AML-193 (cell line): ENCODE data around the gene CXCR6.
A peak's percentile ranks its signal among the peaks of the same experiment; 100 is the strongest.

ENCODE experiments used
- DNase-seq, 2 experiments: peaks; one replicate each; lab custom pipeline; 2025; lab: John Stamatoyannopoulos, UW

The CXCR6 gene

DNA sequence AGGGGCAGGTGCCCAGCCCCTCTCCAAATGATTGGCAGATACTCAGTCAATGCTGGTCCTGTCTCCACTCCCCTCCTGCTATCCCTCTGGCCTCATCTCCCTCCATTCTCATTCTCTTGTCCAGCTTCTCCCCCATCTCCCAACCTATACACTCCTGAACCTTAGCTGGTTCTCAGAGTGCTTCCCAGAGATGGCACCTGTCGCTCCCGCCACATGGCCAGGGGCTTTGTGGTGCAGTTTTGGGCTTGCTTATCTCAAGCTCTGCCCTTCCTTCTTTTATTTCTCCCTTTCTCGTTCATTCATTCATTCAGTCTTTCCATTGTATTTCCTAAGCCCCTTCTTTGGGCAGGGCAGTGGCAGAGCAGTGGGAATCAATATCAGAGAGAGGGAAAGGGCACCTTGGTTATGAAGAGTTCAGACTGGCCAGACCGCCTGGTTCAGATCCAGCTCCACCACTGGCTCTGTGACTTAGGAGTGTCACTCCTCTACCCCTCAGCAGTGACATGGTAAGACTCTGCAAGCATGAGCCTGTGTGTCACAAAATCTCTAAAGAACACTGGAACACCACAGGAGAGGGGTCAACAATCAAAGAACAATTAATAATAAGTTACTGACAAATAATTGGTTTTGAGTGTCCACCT is 20.2 kb upstream of the CXCR6 start:
- DNase-seq: no peak

DNA sequence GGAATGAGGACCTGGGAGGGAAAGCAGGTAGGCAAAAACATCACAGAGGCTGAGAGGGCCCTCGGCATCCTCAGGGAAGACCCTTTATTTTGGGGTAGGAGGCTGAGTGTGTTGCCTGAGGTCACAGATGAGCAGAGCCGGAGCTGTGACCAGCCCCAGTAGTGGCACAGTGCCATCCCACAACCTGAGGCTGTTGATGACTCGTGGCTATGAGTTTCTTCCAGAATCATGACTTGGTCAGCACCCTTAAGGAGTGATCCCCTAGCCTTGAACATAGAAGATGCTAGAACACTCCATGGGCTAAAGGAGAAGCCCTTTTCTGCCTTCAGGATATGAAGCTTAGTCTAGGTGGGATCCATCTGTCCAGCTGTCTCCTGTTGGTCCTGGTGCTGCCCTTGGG is 19.5 kb upstream of the CXCR6 start:
- peak in 1 of 2 experiments; percentile 3 for DNase-seq

DNA sequence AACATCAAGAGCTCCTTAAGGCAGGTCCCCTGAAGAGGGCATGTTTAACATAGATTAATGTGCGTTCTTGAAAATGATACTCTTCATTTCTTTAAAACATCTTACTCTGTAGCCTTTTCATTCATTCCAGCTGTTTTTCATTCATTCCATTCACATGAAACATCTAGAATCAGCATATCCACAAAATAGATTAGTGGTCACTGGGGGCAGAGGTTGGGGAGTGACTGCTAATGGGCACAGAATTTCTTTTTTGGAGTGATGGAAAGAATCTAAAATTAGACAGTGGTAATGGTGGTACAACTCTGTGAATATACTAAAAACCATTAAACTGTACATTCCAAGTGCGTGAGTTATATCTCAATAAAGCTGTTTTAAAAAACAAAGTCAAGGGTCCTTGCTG is 15.4 kb upstream of the CXCR6 start:
- no peak for DNase-seq

GRCh38 chr3:45929042-45929679 is 14.1 kb upstream of the CXCR6 start:
- peak; percentile 7 to 34 for DNase-seq

- no peak for DNase-seq
Observed at GRCh38 chr3:45931496-45931895, 11.8 kb upstream of the CXCR6 start.

DNA sequence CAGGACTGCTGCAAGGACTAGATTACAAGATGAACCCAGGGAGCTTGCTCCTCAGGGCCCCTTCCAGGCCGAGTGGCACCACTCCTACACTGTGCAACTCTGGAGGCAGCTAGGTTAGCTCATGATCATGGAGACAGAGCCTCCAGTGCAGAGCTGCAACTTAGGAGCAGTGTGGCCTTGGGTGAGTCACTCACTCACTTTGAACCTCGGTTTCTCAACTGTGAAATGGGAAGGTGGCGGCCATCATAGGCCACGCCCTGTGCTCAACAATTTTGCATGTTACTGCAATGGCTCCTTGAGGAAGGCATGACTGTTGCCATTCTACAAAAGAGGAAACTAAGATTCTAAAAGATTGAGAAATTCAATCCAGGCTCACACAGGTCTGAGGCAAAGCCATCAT is 11.2 kb upstream of the CXCR6 start:
- peak; percentile 37 to 62 for DNase-seq

- DNase-seq: no peak
Observed at GRCh38 chr3:45933591-45933990, 9.7 kb upstream of the CXCR6 start.

GRCh38 chr3:45936261-45936660 is 7.0 kb upstream of the CXCR6 start:
- no peak for DNase-seq

DNA sequence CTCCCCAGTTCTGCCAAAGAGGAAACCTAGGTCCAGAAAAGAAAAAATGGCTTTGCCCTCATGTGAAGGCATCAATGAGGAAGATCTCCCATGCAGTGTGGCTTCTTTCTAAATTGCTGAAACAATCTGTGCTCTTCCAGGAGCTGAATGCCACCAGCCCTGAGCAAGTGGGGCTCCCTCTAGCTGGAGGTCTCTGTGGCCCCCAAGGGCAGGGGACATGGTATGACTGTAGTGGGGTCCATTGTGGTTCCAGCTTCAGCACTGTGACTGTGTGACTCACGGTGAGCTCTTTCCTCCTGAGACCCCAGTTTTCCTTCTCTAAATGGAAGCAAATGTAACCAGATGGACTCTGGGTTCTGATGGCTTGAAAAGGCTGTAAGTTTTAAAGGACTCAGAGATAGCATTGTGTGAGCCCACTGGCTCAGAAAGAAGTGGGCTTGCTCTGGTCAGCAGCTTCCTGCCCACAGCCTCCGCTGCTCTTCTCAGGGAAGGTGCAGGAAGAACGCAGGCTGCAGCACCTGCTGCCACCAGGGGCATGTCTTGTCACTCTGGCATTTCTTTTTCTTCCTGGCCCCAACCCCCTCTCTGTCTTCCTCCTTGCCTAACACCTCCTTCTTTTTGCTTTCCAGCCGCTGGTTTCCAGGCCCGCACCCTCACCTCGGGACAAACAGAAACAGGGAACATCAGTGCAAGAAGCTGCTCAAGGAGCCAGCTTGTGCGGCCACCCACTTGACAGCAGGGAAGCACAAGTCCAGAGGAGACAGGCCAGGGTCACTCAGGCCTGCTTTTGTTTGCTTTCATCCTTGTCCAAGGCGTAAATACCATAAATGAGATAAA is 5.8 kb upstream of the CXCR6 start:
- DNase-seq: no peak

GRCh38 chr3:45938043-45938435 is 5.2 kb upstream of the CXCR6 start:
- DNase-seq: no peak

DNA sequence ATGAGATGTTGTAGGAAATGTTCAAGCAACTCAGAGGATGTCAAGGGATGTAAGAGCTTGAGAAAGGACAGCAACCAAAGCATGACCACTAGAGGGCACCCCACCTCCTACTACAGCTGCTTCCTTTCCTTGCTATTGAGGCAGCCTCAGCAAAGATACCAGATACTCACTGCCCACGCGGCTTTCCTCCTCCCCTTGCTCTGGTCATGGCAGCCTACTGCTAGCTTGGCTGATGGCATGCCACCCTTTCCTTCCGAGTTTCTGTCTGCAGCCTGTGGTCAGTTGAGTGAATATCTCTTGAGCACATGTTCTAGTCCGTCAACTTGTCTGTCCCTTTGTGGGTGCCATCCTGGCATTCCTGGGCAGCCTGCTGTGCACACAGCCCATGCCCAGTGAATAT is 4.4 kb upstream of the CXCR6 start:
- DNase-seq: peak; percentile 91 to 93

DNA sequence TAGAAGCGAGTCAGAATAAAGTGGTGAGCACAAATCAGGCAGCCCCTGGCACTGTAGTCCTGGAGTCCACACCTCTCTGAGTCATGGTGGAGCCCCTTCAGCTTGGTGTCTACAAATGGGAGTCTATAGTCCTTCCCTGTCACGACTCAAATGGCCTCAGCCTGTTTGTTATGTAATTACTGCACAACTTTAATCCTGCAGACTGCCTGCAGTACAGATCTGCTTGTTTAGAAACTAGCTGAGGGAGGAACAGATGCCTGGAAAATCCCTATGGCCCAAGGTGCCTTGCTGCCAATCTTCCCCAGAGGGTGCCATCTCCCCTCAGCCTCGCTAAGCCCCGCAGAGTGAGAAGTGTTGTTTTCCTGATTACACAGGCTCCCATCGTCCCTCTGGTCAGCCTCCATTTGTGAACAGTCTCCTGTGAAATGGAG is 3.9 kb upstream of the CXCR6 start:
- DNase-seq: no peak

GRCh38 chr3:45940004-45940780 is 3.1 kb upstream of the CXCR6 start:
- no peak for DNase-seq

GRCh38 chr3:45940781-45941365 is 2.4 kb upstream of the CXCR6 start:
- no peak for DNase-seq

DNA sequence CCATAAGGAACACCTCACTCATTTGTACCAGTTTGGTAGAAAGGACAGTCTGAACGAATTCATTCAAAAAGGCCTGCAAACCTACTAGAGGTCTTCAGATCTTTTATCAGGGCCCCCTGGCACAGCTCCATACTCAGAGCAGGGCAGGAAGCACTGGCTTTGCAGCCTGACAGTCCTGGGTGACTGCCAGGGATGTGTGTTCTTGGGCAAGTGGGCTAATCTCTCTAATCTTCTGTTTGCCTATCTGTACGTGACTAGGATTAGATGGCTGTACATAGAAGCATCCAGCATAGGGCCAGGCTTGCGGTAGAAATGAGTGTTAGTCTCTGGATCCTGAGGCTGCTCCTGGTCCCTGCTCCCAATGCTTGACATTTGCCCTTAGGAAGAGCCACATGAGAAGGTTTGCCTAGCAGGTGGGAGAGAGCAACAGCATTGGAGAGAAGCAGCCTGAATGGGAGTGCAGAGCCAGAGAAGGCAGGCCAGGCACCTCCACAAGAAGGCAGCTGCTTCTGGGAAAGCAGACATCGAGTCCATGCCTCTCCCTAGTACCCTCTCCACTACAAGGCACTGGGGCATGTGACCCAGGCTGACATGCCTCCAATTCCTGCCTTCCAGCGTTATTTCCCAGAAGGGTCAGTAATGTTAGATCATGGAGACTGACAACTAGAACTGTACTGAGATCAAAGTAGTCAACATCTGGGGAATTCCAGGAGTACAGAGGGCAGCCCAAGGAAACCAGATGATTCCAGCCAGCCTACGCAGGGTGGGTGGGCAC is 1.0 kb upstream of the CXCR6 start:
- no peak for DNase-seq

- DNase-seq: no peak
Observed at GRCh38 chr3:45944830-45945620, 1.8 kb downstream of the CXCR6 start.

- DNase-seq: no peak
Observed at GRCh38 chr3:45946307-45946706, 3.0 kb downstream of the CXCR6 start.

- DNase-seq: no peak
Observed at GRCh38 chr3:45946875-45947274, 3.6 kb downstream of the CXCR6 start.

- no peak for DNase-seq
Observed at GRCh38 chr3:45947361-45947760, 4.1 kb downstream of the CXCR6 start.

- no peak for DNase-seq
Observed at GRCh38 chr3:45948311-45948781, 5.1 kb downstream of the CXCR6 start.
